ENCODE measurements around the gene RAB19. TPM values are rescaled to one million over a fixed set of nuclear protein-coding genes. Genes with fewer than 3 reads are reported as not detected.

Gene RAB19
- total and polyA plus RNA-seq, 4 donors = 0.17 to 0.84 TPM; not detected in 2

- Histone ChIP-seq H3K4me1 (ENCODE audit: control insufficient read depth in 4 of 4, insufficient read depth in 4 of 4, low read length in 3 of 4) (no peaks in the 10 kb centered on the region), H3K36me3 (ENCODE audit: control insufficient read depth in 4 of 4, insufficient read depth in 3 of 4, low read depth in 1 of 4, low read length in 3 of 4) (no peaks in the 10 kb centered on the region), H3K9ac (ENCODE audit: low read depth in 1 of 2, low read length in 2 of 2) (no peak overlapping the region), H3K27ac (ENCODE audit: low read depth in 1 of 2, low read length in 2 of 2) (no peak overlapping the region), H3K9me3 (ENCODE audit: control insufficient read depth in 4 of 4, low read length in 3 of 4) (no peaks in the 10 kb centered on the region), H3K4me3 (ENCODE audit: low read depth in 1 of 3, low read length in 3 of 3) (no peak overlapping the region), H3K27me3 (ENCODE audit: control insufficient read depth in 4 of 4, insufficient read depth in 4 of 4, low read length in 3 of 4) (no peaks in the 10 kb centered on the region)
- 96% methylated on average over 3 of the region's 3 CpGs for WGBS
- TF ChIP-seq YY1 (IDR thresholded peaks at IDR 0.05) = no peak
- no peak for TF ChIP-seq JUND (IDR thresholded peaks at IDR 0.05)
- no peak for TF ChIP-seq GABPA (IDR thresholded peaks at IDR 0.05 in 1 of 2, conservative IDR thresholded peaks at IDR 0.05 in 1 of 2)
- no peak for TF ChIP-seq EGR1 (IDR thresholded peaks at IDR 0.05; ENCODE audit: low read depth in 2 of 2)
- TF ChIP-seq REST (IDR thresholded peaks at IDR 0.05) = no peak
- TF ChIP-seq FOXA2 (IDR thresholded peaks at IDR 0.05) = no peak
- no peak for TF ChIP-seq HNF4G (IDR thresholded peaks at IDR 0.05)
- no peak for TF ChIP-seq SP1 (IDR thresholded peaks at IDR 0.05)
- TF ChIP-seq FOXA1 (IDR thresholded peaks at IDR 0.05) = no peak
- no peak for TF ChIP-seq RAD21 (IDR thresholded peaks at IDR 0.05)
- TF ChIP-seq TAF1 (conservative IDR thresholded peaks at IDR 0.05) = no peak
- TF ChIP-seq RXRA (IDR thresholded peaks at IDR 0.05) = no peak
- TF ChIP-seq ZBTB33 (IDR thresholded peaks at IDR 0.05) = no peak
- no peak for TF ChIP-seq NR2F2 (IDR thresholded peaks at IDR 0.05)
- no peak for TF ChIP-seq HNF4A (conservative IDR thresholded peaks at IDR 0.05)
- no peak for TF ChIP-seq MAX (IDR thresholded peaks at IDR 0.05)
- no peak for DNase-seq (ENCODE audit: low spot score)
Measured at GRCh38 chr7:140423501-140423900, 19.6 kb downstream of the RAB19 start.

GRCh38 chr7:140425718-140426117 lies 21.9 kb downstream of the RAB19 start:
- Histone ChIP-seq H3K9me3 (ENCODE audit: control insufficient read depth in 4 of 4, low read length in 3 of 4) (no peaks in the 10 kb centered on the region), H3K27ac (ENCODE audit: low read depth in 1 of 2, low read length in 2 of 2) (no peak overlapping the region), H3K27me3 (ENCODE audit: control insufficient read depth in 4 of 4, insufficient read depth in 4 of 4, low read length in 3 of 4) (no peaks in the 10 kb centered on the region), H3K9ac (ENCODE audit: low read depth in 1 of 2, low read length in 2 of 2) (no peak overlapping the region), H3K36me3 (ENCODE audit: control insufficient read depth in 4 of 4, insufficient read depth in 3 of 4, low read depth in 1 of 4, low read length in 3 of 4) (no peaks in the 10 kb centered on the region), H3K4me1 (ENCODE audit: control insufficient read depth in 4 of 4, insufficient read depth in 4 of 4, low read length in 3 of 4) (no peaks in the 10 kb centered on the region), H3K4me3 (ENCODE audit: low read depth in 1 of 3, low read length in 3 of 3) (no peak overlapping the region)
- DNase-seq (ENCODE audit: low spot score) = no peak
- WGBS = 83% methylated on average over 12 of the region's 12 CpGs
- TF ChIP-seq MAX (IDR thresholded peaks at IDR 0.05) (no peak), NR2F2 (IDR thresholded peaks at IDR 0.05) (peak; percentile 76)

Measured in liver (tissue), 9 donors.